Stimulated activated CD4-positive, alpha-beta T cell treated with anti-CD3 and anti-CD28 coated beads, Interleukin-12 subunit alpha, Interleukin-12 subunit beta, amount 100 ng/mL, for 4 hours (primary cell): Measurements from ENCODE around the gene MADCAM1.
A peak's percentile ranks its signal among the peaks of the same experiment; 100 is the strongest.

Source experiments
- DNase-seq: peaks from one replicate; pipeline ENCODE4 v3.0.0-alpha.2; 2020

The MADCAM1 gene

DNA sequence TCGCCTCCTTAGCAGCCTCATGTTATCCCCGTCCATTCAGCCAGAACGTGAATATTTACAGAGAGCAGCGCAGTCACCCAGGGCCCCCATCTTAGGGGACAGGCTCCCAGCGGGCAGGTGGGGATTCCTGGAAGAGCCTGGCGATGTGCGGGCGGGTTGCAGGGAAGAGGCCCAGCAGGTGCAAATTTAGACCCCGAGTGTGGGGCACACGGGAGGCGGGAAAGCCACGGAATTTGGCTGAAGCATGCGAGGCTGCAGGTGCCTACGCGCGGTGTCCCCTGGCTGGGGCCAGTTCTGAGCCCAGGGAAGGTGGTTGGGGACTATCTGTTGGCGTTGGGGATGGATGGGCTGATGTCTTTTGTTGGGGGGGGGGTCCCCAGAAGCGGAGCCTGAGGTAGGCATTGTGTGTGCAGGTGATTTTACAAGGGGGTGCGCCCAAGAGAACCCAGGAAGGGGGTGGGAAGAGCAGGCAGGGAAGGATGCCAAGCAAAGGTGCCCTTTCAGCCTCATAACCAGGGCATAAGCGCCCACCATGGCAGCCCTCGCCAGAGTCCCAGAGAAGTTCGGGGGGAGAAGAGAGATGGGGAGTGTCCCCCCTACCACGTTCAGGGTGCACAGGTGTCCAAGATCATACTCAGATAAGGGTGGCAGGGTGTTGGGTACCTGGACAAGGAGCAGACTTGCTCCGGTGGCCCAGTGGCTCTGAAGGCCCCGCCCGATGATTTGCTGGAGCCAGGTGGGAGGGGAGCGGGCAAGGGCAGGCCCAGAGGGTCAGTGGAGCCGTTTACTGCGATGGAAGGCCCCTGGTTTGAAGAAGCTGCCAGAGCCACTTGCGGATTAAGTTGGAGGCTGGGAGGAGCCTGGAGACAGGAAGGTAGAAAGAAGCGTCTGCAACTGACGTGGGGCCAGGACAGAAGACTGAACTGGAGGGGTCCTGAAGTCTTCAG is 12.2 kb downstream of the MADCAM1 start:
- no peak for DNase-seq

DNA sequence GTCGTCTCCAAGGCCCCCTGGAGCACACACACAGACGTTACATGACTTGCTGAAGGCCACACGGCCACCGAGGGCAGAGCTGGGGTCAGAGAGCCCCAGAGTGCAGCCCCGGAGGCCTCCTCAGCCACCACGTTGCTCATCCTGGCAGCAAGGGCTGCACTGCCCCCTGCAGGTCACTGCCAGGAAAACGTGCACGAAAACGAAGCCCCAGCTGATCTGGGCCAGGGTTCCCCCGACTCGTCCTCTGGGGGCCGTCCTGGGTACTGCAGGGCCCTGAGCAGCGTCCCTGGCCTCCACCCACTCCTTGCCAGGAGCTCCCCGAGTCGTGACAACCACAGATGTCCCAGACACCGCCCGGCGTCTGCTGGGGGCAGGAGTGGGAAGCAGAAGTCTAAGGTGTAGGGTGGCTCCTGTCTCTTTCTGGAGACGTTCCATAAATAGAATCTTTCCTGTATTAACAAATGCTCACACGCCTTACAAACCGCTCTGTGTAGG is 14.4 kb downstream of the MADCAM1 start:
- DNase-seq: peak; percentile 91

DNA sequence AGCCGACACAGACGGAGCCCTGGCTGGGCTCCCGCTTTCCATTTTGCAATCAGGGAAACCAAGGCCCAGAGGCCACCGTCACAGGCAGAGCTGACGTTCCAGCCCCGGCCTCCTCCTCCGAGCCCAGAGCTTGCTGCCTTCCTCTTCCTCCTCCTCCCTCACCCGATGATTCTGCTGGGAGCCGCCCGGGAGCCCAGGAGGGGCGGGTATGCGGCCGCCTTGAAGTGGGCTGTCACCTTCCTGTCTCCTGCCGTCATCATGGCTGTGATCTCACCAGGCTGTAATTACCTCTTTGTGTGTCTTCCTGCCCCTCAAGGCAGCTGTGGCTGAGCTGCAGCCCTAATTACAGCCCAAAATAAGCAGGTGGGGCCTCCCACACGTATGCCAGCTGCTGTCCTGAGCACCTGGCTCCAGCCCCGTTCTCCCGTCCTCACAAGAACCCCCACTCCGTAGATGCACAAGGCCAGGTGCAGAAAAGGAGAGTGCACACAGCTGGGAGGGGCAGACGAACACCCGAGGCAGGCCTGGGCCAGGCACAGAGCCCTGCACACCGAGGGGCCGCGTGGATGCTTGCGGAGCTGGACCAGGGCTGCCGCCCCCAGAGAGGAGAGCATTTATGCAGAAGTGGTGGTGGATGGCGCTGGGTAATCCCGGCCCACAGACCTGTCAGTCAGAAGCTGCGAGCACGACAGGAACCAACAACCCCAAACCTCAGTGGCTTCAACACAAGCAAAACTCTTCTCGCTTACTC is 15.0 kb downstream of the MADCAM1 start:
- peak; percentile 58 for DNase-seq

DNA sequence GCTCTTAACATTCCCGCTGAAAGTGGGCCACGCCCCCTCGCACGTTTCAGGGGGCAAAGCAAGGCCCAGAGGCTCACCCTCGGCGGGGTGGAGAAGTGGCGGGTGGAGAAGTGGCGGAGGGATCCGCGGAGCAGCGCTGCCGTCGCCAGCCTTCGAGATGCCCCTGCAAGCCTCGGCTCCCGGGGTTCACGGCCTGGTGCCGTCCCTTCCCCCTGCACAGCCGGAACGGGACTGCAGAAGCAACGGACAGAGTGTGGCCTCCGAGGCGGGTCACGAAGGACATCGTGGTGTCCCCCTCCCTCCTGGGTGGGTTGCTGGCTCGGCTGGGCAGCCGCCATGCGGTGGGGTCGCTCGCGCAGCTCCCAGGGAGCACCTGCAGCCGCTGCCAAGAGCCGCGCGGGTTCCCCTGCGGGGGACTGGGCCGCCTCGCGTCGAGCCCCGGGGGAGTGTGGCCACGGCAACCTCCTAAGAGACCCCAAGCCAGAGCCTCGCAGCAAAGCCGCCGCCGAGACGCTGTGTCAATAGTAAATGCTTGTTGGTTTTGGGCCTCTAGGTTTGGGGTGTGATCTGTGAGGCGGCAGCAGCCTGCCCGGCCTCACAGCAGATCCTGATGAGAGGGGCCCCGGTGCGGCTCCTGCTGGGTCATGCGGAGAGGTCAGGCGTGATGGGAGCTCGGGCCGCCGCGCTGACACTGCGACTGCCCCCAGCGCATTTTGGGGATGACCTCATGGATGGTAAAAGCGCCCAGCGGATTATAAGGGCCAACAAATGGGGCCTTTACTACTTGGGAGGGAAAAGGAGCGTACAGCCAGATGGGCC is 16.5 kb downstream of the MADCAM1 start:
- no peak for DNase-seq

DNA sequence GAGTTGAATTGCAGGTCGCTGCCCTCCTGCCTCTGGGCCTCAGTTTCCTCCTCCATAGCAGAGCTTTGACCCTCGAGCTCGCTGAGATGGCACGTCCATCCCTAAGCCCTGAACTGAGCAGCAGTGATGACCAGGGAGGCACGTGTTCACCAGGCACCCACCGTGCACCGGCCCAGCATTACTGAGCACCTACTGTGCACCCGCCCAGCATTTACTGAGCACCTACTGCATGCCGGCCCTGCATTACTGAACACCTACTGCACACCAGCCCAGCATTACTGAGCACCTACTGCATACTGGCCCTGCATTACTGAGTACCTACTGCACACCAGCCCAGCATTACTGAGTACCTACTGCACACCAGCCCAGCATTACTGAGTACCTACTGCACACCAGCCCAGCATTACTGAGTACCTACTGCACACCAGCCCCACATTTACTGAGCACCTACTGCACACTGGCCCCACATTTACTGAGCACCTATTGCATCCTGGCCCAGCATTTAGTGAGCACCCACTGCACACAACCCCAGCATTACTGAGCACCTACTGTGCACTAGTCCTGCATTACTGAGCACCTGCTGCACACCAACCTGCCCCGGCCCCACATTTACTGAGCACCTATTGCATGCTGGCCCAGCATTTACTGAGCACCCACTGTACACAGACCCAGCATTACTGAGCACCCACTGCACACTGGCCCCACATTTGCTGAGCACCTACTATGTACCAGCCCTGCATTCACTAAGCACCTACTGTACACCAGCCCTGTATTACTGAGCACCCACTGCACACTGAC is 17.3 kb downstream of the MADCAM1 start:
- no peak for DNase-seq

DNA sequence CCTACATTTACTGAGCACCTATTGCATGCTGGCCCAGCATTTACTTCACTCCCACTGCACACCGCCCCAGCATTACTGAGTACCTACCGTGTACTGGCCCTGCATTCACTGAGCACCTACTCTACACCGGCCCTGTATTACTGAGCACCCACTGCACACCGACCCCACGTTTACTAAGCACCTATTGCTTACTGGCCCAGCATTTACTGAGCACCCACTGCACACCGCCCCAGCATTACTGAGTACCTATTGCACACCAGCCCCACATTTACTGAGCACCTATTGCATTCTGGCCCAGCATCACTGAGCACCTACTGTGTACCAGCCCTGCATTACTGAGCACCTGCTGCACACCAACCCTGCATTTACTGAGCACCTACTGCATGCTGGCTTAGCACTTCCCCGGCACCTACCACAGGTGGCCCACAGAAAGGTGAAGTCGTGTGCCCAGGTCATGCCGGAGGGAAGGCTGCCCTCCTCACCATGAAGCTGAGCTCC is 17.9 kb downstream of the MADCAM1 start:
- no peak for DNase-seq

DNA sequence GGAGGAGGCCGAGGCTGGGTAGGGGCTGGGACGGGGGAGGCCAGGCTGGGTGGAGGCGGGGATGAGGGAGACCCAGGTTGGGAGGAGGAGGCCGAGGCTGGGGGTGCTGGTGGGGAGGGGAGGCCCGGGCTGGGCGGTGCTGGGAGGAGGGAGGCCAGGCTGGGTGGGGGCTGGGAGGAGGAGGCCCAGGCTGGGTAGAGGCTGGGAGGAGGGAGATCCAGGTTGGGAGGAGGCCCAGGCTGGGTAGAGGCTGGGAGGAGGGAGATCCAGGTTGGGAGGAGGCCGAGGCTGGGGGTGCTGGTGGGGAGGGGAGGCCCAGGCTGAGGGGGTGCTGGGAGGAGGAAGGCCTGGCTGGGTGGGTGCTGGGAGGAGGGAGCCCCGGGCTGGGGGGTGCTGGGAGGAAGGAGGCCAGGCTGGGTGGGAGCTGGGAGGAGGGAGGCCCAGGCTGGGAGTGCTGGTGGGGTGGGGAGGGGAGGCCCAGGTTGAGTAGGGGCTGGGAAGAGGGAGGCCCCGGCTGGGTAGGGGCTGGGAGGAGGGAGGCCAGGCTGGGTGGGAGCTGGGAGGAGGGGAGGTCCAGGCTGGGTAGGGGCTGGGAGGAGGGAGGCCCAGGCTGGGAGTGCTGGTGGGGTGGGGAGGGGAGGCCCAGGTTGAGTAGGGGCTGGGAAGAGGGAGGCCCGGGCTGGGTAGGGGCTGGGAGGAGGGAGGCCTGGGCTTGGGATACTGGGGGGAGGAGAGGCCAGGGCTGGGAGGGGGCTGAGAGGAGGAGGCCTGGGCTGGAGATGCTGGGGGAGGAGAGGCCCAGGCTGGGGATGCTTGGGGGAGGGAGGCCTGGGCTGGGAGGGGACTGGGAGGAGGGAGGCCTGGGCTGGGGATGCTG is 21.7 kb downstream of the MADCAM1 start:
- no peak for DNase-seq

DNA sequence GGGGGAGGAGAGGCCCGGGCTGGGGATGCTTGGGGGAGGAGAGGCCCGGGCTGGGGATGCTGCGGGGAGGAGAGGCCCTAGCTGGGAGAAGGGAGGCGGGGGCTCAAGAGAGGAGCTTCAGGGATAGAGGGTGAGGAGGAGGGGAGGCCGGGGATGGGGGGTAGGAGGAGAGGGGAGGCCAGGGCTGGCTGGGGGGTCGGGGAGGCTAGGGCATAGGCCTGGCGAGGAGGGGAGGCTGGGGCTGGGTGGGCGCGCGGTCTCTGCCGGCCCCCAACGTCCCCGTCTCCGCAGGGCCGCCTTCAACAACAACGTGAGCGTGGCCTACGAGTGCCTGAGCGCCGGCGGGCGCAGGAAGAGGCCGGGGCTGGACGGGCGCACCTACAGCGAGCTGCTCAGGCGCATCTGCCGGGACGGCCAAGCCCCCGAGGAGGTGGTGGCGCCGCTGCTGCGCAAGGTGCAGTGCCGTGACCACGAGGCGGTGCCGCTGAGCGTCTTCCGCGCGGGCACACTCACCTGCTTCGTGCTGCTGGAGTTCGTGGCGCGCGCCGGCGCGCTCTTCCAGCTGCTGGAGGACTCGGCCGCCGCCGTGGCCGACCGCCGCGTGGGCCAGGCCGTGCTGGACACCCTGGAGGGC is 22.4 kb downstream of the MADCAM1 start:
- peak; percentile 63 for DNase-seq

DNA sequence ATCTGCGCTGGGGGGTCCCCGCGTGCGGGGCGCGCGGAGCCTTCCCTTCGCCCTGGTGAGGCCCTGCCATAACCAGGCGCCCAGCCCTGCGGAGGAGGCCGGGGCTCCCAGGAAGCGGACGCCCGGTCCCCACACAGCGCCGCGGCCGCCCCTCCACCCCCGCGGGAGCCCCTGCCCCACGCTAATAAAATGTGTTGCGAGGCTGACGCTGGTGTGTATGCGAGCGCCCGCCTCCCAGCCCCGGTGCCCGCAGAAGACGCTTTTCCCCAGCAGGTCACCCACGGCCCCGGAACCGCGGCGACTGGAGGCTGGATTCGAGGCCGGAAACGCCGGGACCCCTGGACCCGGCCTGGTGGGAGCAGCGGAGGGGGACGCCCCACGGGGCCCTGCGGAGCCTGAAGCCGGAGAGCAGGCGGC is 23.2 kb downstream of the MADCAM1 start:
- DNase-seq: no peak

DNA sequence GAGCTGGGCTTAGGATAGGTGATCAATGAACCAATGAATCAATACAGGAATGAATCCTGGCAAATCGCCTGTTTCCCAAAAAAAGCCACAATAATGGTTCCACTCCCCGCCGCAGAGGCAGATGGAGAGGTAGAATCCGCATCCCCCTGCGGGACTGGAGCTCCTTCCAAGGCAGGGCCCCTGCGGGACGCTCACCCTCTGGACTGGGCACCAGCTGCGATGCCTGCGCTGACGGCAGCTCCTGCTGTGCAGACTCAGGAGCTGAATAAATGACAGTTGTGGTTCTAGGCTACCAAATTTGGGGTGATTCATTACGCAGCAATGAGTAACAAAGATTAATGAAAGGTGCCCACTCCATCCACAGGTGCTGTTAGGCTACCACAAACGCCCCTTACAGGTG is 26.4 kb downstream of the MADCAM1 start:
- no peak for DNase-seq

DNA sequence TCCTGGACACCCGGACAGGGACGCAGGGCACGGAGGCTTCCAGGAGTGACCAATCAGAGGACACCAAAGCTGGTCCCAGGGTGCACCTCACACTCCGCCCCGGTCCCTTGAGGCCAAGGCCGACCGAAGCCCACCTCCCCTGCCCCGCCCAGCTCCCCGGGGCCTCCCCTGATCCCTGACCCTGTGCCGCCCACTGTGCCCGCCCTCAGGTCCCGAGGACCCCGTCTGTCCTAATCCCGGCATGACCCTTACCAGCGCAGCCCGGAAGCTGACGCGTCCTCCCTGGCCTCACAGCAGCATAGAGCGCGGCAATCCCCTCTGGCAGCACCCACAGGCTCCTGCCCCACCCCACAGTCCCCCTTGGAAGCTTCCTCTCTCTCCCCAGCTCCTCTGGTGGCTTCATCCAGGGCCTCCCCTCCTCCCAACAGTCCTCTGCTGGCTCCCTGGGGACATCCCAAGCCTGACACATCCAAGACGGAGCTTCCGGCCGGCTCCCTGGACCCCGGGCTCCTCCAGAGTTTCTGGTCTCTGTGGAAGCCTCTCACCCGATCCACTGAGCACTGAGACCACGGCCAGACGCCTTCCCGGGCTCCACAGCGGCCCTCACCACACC is 27.9 kb downstream of the MADCAM1 start:
- DNase-seq: no peak

DNA sequence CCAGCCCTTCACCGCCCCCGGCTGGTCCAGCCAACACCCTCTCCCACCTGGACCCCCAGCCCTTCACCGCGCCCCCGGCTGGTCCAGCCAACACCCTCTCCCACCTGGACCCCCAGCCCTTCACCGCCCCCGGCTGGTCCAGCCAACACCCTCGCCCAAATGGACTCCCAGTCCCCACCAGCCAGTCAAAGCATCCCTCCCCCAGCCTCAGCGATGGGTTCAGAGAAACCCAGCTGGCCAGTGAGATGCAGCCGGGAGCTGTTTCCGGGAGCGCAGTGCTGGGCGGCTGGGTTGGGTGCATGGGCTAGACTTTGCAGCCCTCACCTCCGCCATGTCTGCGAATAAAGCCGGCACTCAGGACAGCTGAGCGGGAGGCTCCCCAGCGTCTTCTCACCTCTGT is 28.7 kb downstream of the MADCAM1 start:
- no peak for DNase-seq

DNA sequence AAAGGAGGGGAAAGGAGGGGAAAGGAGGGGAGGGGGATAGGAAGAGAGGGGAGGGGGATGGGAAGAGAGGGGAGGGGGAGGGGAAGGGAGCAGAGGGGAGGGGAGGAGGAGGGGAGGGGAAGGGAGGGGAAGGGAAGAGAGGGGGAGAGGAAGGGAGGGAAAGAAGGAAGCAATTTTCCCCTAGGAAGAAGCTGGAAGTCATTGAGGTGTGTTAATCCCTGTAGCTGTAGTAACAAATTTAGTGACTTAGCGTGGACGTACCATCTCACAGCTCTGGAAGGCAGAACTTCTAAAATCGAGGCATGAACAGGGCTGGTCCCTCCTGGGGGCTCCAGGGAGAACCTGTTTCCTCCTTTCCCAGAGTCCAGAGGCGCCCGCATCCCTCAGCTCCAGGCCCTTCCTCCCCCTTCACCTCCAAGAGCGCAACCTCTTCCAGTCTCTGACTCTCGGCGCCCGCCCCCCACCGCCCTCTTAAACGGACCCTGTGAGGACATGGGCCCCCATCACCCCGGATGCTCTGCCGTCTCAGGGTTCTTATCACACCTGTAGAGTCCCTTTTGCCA is 29.7 kb downstream of the MADCAM1 start:
- DNase-seq: no peak

DNA sequence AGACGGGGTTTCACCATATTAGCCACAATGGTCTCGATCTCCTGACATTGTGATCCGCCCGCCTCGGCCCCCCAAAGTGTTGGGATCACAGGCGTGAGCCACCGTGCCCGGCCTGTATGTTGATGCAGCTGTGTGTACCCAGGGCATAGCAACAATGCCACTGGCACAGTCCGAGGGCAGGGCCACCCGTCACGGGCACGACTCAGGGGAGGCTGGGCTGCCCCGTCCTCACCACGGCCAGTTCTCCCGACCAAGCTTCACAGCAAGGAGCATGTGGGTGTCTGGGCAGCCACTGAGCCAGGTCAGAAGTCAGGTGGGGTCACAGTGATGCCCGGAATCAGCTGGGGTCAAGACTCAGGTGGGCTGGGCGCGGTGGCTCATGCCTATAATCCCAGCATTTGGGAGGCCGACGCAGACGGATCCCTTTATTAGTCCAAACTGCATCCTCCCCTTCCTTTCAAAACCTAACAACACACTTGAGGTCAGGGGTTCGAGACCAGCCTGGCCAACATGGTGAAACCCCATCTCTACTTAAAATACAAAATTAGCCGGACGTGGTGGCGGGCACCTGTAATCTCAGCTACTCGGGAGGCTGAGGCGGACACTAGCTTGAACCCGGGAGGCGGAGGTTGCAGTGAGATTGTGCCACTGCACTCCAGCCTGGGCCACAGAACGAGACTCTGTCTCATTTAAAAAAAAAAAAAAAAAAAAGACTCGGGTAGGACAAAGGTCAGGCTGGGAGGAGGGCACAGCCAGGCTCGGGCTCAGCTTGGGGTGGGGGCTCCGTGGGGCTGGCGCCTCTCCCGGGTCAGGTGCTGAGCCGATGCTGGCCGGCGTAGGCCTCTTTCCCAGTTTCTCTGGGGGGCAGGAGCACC is 34.1 kb downstream of the MADCAM1 start:
- DNase-seq: no peak

DNA sequence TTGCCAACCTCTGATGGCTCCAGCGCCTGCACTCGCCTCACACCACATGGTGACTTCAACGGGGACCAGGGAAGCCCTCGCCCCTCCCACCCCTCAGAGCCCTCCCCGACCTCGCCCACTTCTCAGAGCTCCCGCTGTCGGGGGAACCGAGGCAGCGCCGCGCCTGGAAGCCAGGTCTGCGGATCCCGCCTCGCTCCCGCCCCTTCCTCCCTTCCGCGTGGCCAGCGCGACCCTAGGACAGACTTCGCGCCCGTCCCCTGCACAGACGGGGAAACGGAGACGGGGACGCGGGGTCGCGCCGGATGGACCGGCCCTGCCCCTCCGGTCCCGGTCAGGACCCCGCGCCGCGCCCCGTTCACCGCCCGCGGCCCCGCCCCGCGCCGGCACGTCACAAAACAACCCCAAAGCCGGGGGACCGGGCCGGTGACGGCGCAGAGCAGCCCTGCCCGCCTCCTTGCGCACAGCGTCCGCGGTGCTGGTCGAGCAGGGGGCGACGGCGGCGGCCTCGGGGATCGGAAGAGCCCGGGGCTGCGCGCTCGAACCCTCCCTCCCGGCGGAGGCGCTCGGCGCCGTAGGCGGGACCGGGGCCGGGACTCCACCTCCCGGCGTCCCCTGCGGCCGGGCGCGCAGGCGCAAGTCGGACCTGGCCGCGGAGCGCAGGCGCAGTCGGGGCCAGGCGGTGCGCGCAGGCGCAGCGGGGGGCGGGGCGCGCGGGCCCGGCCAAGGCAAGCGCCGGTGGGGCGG is 34.9 kb downstream of the MADCAM1 start:
- peak; percentile 89 for DNase-seq

DNA sequence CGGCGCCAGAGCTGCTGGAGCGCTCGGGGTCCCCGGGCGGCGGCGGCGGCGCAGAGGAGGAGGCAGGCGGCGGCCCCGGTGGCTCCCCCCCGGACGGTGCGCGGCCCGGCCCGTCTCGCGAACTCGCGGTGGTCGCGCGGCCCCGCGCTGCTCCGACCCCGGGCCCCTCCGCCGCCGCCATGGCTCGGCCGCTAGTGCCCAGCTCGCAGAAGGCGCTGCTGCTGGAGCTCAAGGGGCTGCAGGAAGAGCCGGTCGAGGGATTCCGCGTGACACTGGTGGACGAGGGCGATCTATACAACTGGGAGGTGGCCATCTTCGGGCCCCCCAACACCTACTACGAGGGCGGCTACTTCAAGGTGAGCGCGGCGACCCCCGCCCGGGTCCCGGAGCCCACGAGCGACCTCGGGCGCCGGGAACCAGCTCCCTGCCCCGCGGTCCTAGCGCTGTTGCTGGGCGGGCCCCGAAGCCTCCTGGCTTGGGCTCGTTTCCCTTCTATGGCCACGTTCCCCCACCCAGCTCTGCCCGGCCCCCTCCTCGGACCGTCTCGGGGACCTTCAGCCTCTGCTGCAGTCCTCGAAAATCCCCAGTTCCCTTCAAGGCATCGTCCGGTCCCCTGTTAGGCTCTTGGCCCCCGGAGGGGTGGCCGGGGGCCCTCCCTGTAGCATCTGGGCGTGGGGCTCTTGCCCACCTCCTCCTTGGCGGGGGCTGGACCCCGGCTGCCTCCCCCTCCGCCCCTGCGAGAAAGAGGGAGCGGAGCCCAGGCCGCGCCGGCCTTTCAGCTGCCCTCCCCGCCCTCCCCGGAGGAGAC is 35.7 kb downstream of the MADCAM1 start, which contains the start of gene CDC34:
Gene CDC34 (plus strand): TSS at position 8 of the 808 bp plus-strand sequence. CDS start 172 bp downstream, at position 180.
- no peak for DNase-seq
